Measurements from ENCODE around the gene CCN2. TPM values are rescaled to one million over a fixed set of nuclear protein-coding genes. Genes with fewer than 3 reads are reported as not detected.

Gene CCN2
- total RNA-seq, 2 experiments from 2014 or later: not detected

DNA sequence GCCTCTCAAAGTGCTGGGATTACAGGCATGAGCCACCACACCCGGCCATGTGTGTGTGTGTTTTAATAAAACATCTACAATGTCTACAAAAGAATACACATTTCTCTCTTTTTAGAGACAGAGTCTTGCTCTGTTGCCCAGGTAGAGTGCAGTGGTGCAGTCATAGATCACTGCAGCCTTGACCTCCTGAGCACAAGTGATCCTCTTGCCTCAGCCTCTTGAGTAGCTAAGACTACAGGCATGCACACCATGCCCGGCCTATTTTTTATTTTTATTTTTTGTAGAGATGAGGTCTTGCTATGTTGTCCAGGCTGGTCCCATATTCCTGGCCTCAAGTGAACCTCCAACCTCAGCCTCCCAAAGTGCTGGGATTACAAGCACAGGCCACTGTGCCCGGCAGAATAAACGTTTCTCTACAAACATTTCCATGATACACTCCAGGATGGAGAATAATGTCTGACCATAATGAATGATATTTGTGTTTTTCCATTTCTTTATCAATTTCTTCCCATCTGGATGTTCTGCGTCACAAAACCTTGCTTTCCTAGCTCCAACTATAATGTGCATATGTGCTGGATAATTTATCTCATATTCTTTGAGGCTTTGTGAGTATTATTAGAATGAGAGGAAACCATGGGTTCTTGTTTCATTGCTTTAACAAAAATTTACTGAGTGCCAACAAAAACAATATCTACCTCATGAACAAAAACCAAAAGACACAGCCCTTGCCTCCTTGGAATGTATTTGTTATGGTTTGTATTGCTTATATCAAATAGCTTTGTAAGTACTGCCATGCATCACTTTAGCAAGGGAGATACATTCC lies 28.6 kb upstream of the CCN2 start:
- ATAC-seq (no peak), DNase-seq (no peak)
- CTCF ChIA-PET: no interaction called here
- H3K9me3 Mint-ChIP-seq (ENCODE audit: low read depth): no peaks in the 10 kb centered on the region
- no peaks in the 10 kb centered on the region for H3K4me1 Mint-ChIP-seq
- H3K27me3 Mint-ChIP-seq: peaks cover 11% of the 10 kb centered on the region
- no peaks in the 10 kb centered on the region for H3K36me3 Mint-ChIP-seq
- no peak overlapping the region for H3K27ac Mint-ChIP-seq
- no peak overlapping the region for H3K4me3 Mint-ChIP-seq

DNA sequence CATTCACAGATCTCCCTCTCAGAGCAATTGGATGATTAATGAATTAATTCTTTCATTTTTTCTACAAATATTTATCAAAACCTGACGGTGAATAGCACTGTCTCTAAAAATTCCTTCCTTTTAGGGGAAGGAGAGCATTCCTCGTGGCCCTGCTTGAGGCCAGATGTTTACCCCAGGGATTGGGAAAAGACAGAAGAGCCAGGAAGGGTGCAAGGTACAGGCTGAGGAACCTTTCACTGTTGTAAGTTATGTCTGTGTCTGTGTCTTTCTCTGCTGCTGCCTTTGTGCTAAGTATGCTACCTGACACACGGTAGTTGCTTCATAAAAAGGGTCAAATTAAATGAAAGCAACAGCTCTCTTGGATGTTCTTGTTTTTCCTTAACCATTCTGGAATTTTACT lies 27.4 kb upstream of the CCN2 start:
- Mint-ChIP-seq H3K27ac (no peak overlapping the region), H3K27me3 (peaks cover 8% of the 10 kb centered on the region)
- ATAC-seq: no peak

DNA sequence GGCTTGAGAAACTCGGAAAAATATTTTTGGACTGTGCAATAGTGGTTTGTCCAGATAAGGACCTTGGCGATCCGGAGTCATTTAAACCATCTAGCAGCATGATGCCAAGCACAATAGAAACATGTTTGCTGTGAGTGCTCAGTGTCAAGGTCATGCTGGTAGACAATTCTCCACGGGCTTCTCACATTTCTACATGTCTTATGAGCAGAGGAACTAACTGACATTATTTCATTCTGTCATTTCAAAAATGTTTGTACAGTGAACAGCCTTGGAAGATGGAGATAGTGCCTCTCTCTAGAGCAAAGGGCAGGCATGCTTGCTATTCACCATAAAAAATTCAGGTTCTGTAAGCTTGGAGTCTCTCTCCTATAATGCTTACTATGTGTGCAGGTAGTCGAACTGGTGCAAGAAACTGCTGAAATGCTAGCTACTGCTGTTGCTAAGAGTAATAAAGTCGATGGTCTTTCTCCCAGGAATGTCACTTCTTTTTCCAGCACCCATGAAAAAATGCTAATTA lies 25.4 kb upstream of the CCN2 start:
- CTCF ChIA-PET: no interaction called here
- Mint-ChIP-seq H3K36me3 (no peaks in the 10 kb centered on the region), H3K4me3 (no peak overlapping the region), H3K9me3 (ENCODE audit: low read depth) (no peaks in the 10 kb centered on the region), H3K27me3 (peaks cover 12% of the 10 kb centered on the region), H3K4me1 (no peaks in the 10 kb centered on the region), H3K27ac (no peak overlapping the region)
- ATAC-seq: no peak
- DNase-seq: no peak

More for the DNA sequence above, 27.4 kb upstream of the CCN2 start:
- H3K36me3 Mint-ChIP-seq: no peaks in the 10 kb centered on the region
- no peaks in the 10 kb centered on the region for H3K9me3 Mint-ChIP-seq (ENCODE audit: low read depth)
- H3K4me3 Mint-ChIP-seq: no peak overlapping the region
- CTCF ChIA-PET: no interaction called here
- no peaks in the 10 kb centered on the region for H3K4me1 Mint-ChIP-seq
- no peak for DNase-seq

DNA sequence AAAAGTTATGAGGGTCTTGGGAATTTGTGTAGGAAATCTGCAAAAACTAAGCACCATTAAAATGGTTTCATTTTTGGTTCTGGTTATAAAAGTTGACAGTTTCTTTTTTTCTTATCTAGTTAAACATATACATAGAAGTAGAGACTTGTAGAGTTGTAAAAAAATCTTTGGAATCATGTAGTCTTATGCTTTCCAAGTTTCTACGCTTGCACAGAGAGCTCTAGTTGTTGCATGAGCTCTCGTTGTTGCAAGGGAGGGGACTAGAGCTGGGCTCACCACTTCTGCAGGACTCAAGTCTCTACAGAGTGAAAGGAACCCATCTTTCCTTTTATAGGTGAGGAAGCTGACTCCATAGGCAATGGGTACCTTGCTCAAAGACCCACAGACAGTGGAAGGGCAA lies 21.6 kb upstream of the CCN2 start:
- peaks cover 12% of the 10 kb centered on the region for H3K27me3 Mint-ChIP-seq
- H3K27ac Mint-ChIP-seq: no peak overlapping the region
- H3K36me3 Mint-ChIP-seq: no peaks in the 10 kb centered on the region
- no peaks in the 10 kb centered on the region for H3K4me1 Mint-ChIP-seq
- DNase-seq (no peak), ATAC-seq (no peak)
- CTCF ChIA-PET: no interaction called here
- H3K9me3 Mint-ChIP-seq (ENCODE audit: low read depth): no peaks in the 10 kb centered on the region
- H3K4me3 Mint-ChIP-seq: no peak overlapping the region

DNA sequence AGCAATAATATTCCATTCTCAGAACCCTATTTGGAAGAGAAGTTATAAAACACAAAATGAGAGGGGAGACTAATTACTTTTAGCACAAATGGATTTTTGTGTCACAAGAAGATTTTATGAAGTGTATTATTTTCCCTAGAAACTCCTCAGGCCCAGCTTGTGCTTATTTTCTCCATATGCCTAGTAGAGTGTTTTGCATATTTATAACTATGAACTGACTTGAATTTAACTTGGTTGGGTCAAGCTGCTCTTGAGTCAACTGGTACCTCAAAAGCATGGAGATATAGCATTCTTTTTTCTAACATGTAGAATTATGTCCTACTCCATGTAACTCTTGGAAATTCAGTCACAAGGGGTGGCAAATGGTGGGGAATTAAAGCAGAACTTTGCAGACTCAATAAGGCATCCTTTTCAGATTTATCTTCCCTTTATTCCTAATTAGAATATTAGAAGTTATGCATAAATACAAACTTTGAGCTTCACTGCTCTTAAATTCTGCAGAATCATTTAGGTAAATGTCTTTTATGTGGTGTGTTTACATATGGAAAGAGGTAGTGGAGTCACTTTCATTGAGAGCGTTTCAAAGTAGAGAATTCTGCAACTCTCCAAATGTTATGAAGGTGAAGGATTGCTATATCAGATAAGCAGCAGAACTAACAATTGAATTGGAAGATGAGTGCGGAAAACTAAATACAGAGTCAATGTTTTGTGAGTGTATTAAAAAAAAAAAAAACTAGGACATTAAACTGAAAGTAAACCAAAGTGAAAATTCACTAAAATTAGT lies 19.1 kb upstream of the CCN2 start:
- CTCF ChIA-PET: no interaction called here
- H3K4me1 Mint-ChIP-seq: no peaks in the 10 kb centered on the region
- no peak overlapping the region for H3K4me3 Mint-ChIP-seq
- H3K27me3 Mint-ChIP-seq: peaks cover 5% of the 10 kb centered on the region
- H3K27ac Mint-ChIP-seq: no peak overlapping the region
- ATAC-seq (no peak), DNase-seq (no peak)
- H3K36me3 Mint-ChIP-seq: no peaks in the 10 kb centered on the region
- H3K9me3 Mint-ChIP-seq (ENCODE audit: low read depth): no peaks in the 10 kb centered on the region

DNA sequence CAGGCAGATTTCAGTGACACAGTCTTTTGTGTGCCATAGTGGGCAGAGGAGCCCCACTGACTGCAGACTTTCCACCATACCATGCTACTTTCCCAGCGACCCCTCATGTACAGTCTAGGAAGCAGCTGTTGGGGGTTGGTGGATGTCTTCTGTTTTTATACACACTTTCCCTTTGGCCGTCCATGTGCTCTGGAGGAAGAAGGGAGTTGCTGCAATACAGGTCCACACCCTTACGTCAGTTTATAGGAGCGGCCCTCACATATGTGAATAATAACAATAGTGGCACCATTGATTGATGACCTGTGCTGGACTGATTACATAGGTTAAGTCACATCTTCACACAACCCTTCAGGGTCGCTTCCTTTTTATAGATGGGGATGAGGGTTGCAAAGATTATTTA lies 17.5 kb upstream of the CCN2 start:
- DNase-seq (no peak), ATAC-seq (no peak)
- Mint-ChIP-seq H3K4me3 (no peak overlapping the region), H3K4me1 (no peaks in the 10 kb centered on the region), H3K27ac (no peak overlapping the region), H3K27me3 (peaks cover 5% of the 10 kb centered on the region), H3K36me3 (no peaks in the 10 kb centered on the region), H3K9me3 (ENCODE audit: low read depth) (no peaks in the 10 kb centered on the region)
- CTCF ChIA-PET: no interaction called here

DNA sequence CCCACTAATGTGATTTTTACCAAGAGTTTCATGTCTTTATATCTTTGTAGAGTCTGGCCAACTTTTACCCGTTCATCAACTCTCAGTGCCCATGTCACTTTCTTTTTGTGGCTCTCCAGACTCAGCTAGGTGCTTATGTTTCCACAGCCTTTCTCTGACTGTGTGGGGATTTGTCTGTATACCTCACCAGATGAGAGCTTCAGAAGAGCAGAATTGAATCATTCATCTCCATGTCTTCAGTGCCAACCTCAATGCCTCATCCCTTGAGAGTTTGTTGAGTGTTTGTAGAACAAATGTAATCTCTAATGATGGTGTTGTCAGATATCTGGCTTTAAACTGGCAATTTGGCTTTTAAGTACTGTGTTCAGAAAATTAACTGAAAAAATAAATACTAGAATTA lies 16.8 kb upstream of the CCN2 start:
- H3K27ac Mint-ChIP-seq: no peak overlapping the region
- H3K36me3 Mint-ChIP-seq: no peaks in the 10 kb centered on the region
- H3K4me3 Mint-ChIP-seq: no peak overlapping the region
- CTCF ChIA-PET: no interaction called here
- DNase-seq (no peak), ATAC-seq (no peak)
- no peaks in the 10 kb centered on the region for H3K4me1 Mint-ChIP-seq
- no peaks in the 10 kb centered on the region for H3K27me3 Mint-ChIP-seq
- H3K9me3 Mint-ChIP-seq (ENCODE audit: low read depth): no peaks in the 10 kb centered on the region

DNA sequence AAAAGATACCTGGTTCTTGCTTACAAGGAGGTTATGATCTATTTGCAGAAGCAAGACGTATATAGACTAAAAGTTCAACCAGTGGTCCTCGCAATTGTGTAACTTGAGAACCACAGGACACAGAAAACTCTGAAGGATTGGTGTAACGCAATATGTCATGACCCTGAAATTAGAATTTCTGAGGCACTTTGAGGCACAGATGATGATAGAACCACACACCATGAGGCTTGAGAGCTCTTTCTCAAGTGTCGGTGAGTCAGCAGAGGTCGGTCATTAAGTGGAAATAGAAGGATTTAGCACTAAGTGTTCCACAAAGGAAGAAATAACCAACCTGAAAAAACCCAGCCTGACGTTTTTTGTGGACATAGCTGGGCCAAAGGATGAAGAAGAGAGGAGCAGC lies 15.3 kb upstream of the CCN2 start:
- Mint-ChIP-seq H3K27ac (no peak overlapping the region), H3K36me3 (no peaks in the 10 kb centered on the region), H3K27me3 (no peaks in the 10 kb centered on the region), H3K9me3 (ENCODE audit: low read depth) (no peaks in the 10 kb centered on the region), H3K4me3 (no peak overlapping the region), H3K4me1 (no peaks in the 10 kb centered on the region)
- DNase-seq: no peak
- no peak for ATAC-seq
- CTCF ChIA-PET: no interaction called here

DNA sequence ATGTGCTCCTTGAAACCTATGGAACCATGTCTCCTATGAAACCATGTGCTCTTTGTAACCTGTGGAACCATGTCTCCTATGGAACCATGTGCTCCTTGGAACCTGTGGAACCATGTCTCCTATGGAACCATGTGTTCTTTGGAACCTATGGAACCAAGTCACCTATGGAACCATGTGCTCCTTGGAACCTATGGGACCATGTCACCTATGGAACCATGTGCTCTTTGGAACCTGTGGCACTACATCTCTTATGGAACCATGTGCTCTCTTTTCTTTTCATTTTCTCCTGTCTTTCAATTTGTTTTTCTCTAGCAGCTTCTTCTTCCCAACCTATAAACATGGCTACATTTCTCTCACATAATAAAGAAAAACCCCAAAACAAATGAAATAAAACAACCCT lies 11.9 kb upstream of the CCN2 start:
- Mint-ChIP-seq H3K27me3 (no peaks in the 10 kb centered on the region), H3K36me3 (no peaks in the 10 kb centered on the region), H3K27ac (no peak overlapping the region), H3K9me3 (ENCODE audit: low read depth) (no peaks in the 10 kb centered on the region), H3K4me1 (no peaks in the 10 kb centered on the region), H3K4me3 (no peak overlapping the region)
- ATAC-seq (no peak), DNase-seq (no peak)
- CTCF ChIA-PET: interaction anchor here (1.2 kb wide), 1 partner anchor 13 kb away, joined by 3 read pairs; the partner anchor contains the start of gene CCN2

DNA sequence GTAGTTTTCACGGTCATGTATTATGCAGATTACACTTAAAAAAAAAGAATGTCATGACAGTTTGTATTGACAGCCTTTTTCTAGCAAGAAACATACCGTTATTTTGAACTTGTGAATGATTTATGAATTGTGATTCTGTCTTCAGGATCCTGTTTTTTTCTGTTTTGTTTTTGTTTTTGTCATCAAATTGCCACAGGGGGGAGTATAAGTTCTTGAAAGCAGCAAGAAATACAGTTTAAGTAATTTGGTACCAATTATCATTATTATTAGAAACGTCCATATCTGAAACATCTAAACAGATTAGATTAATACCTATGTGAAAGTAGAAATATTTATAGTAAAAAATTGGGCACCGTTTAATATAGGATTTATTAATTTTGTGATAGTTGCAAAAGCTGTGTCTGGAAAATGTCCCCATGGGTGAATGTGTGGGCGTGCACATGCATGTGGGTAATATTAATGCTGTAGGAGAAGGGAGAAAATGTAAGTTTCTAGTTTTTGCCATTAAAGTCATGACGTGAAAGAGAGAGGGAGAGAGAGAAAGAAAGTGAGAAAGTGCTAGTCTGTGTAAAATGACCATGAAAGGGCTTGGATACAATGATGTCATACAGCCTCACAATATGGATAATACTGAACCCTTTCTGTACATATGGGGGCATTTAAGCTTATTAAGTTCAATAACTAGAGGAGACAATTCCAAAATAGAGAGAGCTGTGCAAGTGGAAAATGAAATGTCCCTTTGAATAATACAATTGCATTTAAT lies 9.4 kb upstream of the CCN2 start:
- Mint-ChIP-seq H3K4me3 (no peak overlapping the region), H3K9me3 (ENCODE audit: low read depth) (no peaks in the 10 kb centered on the region), H3K4me1 (no peaks in the 10 kb centered on the region), H3K27me3 (peaks cover 8% of the 10 kb centered on the region), H3K36me3 (no peaks in the 10 kb centered on the region), H3K27ac (no peak overlapping the region)
- no peak for ATAC-seq
- CTCF ChIA-PET: no interaction called here
- DNase-seq: no peak

DNA sequence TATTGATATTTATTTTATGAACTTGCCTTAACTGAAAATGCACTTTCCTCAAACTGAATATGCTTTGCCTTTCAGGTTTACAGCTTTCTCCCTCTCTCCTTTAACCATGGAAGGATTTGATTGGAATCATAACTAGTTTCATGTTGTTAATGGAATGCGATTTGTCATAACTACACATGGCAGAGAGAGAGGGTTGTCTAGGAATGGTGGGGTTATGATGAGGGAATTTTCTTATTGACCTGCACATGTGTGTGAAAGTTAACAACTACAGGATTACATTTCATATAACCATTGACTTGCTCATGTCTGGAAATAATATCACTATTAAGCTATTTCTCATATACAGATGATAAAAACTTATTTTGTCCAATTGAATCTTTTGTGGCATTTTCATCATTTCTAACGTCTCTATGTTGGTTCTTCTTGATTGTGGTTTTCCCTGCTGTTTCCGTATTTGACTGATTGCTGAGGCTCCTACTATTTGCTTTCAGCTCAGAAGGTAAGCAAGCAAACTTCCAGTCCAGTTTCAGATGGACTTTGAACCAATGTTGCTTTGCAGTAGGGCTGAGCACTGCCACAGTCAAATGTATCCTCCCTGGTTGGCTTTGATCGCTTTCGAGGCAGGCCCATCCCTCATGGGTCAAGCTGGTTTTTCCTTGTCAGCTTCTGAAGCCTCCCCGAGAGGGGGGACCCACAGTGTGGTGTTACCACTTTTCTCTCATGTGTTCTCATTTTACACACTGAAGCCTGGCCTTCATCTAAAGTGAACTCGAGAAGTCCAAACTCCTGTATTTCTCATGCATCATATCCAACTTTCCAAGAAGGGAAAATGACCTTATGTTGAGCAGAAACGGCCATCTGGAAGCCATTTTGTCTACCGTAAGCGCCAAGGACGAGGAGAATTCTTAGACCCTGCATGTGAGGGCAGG lies 7.6 kb upstream of the CCN2 start:
- ATAC-seq (no peak), DNase-seq (no peak)
- Mint-ChIP-seq H3K9me3 (ENCODE audit: low read depth) (no peaks in the 10 kb centered on the region), H3K4me3 (no peak overlapping the region), H3K27ac (no peak overlapping the region), H3K36me3 (no peaks in the 10 kb centered on the region), H3K27me3 (peaks cover 23% of the 10 kb centered on the region), H3K4me1 (no peaks in the 10 kb centered on the region)
- CTCF ChIA-PET: no interaction called here

DNA sequence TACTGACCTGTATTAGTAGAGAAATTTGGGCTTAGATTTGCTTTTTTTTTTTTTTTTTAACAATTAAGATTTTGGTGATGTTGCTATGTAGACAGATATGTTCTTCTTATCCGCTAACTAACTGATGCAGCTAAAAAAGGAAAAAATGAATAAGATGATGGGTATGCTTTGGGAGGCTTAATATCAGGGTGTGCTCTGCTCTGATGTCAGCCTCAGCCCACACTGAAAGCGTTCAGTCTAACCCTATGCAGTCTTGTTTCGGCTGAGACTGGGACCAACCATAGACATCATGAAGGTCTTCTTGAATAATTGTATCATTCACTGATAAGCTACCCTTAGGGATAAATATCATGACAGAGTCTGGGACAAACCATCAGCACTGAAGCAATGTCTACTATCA lies 6.9 kb upstream of the CCN2 start:
- Mint-ChIP-seq H3K36me3 (no peaks in the 10 kb centered on the region), H3K27me3 (peaks cover 28% of the 10 kb centered on the region), H3K27ac (no peak overlapping the region), H3K9me3 (ENCODE audit: low read depth) (no peaks in the 10 kb centered on the region), H3K4me3 (no peak overlapping the region), H3K4me1 (no peaks in the 10 kb centered on the region)
- CTCF ChIA-PET: no interaction called here
- no peak for ATAC-seq
- DNase-seq: no peak

DNA sequence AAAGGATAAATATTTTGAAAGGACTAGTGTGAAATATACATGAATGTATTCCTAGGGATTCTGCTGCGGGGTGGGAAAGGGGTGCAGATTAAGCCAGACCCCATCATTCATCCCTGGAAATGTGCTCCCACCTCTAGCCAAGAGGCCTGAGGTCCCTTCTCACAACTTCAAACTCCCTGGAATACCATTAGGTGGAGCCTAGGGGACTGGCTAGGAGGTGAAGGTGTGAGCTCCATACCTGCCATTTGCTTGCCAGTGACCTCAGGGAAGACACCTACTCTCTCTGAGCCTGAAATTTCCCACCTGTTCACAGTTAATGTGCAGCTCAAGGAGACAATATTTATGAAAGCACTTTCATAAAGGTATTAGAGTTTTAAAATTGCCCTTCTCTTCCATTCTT lies 4.7 kb upstream of the CCN2 start:
- DNase-seq (no peak), ATAC-seq (no peak)
- Mint-ChIP-seq H3K36me3 (no peaks in the 10 kb centered on the region), H3K4me1 (peaks cover 4% of the 10 kb centered on the region), H3K4me3 (no peak overlapping the region), H3K27me3 (peaks cover 51% of the 10 kb centered on the region), H3K9me3 (ENCODE audit: low read depth) (no peaks in the 10 kb centered on the region), H3K27ac (no peak overlapping the region)
- CTCF ChIA-PET: no interaction called here
